Measurements from ENCODE around the gene ZNF444.

ZNF444 gene

DNA sequence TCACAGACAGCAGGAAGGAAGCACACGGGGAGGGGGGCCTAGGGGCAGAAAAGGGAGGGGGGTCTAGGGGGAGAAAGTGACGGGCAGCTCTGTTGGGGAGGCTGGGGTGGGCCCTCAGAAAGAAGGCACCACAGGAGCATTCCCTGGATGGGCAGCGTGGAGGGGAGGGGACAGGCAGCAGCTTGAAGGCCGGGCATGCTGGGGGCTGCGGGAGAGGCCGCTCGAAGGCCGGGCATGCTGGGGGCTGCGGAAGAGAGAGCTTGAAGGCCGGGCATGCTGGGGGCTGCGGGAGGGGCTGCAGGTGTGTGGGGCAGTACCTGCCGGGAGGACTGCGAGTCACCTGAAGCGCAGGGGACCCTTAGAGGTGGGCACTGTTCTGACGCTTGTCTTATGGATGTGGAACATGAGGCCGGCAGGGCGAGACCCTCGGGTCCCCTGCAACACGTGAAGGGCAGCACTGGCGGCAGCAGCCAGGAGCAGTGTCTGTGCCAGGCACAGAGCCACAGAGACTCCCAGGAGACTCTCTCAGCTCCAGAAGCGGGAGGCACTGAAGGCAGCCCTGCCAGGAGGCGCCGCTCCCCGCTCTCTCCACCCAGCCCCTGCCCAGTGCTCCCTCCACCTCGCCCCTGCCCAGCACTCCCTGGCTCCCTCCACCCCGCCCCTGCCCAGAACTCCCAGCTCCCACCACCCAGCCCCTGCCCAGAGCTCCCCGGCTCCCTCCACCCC, 33.3 kb upstream of the ZNF444 start:
- DNase-seq = no peak

DNA sequence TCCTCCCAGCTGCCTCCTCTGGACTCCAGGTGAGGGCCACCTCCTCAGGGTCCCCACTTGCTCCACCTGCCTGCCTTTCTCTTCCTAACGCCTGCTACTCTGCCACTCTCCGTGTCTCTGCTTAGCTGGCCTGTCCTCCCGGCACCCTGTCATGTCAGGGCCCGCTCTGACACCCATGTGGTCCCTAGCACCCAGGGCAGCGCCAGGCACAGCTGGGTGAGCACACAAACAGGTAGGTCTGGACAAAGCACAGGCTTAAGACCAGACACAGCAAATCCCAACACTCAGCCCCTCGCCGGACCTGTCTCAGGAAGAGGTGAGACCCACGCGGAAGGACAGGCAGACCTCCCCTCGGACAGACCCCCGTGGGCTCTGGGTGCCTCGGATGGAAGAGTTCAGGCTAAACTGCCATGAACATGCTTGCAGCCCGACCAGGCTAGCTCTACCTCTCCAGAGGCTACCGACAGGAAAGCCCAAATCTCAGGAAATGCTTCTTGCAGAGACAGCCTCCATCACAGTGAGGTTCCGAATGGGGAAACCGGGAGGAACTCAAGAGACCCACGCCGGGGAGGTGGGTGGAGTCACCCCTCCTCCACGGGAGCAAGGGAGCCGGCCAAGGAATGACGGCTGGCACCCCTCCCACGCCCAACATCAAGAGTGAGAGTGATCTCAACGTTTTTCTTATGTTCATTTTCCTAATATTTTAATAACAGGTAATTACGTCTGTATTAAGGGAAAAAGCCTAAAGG, 32.5 kb upstream of the ZNF444 start:
- DNase-seq = no peak

DNA sequence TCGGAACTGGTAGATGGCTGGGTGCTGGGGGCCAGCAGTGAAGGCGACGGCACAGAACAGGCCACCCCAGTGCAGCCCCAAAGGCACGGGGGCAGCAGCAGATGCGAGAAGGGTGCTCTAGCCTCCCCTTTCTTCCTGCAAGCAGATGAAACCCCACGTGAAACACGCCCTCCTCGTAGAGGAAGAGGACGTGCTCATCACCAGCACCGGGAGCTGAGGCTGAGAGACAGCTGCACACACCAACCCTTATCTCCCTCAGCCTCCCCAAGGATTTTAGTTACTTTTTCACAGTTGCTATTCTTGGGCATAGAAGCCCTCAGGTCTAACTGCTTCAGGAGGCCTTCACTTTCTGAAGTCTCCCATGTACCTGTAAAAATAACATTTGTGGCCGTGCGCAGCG, 31.9 kb upstream of the ZNF444 start:
- DNase-seq = no peak

DNA sequence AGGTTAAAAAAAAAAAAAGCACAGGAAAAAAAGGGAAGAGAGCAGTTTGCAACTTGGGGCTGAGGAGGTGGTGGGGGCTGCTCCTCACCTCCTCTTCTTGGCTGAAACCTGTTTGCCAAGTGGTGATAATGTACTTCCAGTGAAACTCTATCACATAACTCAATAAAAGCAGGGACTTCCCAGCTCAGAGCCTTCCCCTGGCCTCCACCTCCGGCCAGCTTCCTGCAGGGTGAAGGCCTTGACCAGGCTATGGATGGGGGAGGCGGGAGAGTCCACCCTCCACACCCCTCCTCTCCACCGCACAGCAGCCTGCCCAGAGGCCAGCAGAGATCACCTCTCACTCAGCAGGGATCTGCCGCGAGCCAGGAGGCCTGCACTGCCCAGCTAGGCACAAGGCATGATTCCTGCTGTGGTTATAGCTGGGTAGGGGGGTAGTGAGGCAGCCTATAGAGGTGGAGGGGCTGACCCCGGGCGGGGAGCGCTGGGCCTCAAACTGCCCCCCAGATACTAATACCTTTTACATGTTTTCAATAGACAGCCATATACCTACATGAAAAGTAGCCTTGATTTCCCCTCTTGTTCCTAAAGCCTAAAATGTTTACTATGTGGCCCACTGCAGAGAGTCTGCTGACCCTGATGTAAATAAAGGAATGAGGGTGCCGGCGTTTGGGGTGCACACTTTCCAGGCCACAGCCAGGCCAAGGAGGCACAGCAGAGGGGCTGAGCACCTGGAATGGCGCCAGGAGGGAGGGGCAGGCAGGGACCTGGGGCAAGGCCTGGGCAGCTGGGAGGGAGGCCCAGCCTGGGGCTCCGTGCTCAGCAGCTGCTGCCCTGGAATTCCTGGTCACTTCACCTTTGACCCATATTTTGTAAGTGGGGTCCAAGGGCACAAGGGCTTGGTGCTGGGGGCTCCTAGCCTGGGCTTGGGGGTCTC, 30.3 kb upstream of the ZNF444 start:
- DNase-seq = no peak

DNA sequence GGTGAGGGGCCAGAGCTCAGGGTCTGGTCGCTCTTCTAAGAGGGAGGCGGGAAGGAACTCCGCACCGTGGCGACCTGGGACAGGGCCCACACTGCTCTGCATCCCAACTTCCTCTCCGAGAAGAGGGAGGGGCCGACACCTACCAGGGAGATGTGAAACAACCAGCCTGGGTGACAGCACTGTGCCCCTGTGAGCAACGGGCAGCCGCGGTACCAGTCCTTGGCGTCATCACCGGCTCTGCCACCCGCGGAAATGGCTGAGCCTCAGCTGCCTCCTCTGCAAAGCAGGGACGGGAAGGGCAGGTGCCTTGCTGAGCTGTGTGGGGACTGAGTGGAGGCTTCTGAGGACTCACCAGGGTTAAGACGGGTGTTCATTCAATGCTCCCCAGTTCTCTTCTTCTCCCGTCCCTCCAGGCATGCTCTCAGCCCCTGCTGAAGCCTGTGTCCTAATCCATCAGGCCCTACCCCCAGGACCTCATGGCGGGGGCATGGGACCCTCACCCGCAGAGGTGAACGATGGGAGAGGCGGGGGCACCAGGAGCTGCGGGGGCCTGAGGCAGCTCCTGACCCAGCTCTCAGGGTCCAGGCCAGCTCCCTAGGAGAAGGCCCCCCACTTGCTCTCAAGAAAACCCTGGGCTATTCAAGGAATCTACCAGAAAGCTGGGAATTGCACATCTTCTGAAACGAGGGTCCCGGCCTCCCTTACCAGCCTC, 29.3 kb upstream of the ZNF444 start:
- DNase-seq = peak; percentile 58

DNA sequence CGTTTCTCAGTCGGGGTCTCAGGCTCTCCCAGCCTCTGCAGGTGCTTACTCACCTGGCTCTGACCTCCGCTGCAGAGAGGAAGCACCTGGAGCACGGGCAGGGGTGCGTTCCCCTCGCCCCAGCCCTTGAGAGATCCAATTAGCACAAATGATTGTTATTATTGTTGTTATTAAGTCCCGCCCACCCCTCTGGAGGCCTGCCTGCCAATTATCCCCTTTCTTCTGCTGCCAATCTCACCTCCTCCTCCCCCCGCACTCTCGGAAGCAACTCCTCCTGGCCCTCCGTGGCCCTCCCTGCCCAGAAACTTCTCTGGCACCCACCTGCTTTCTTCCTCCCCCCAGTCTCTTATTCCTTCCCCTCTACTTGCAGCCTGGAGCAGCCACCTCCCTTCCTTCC, 28.8 kb upstream of the ZNF444 start:
- DNase-seq = no peak

DNA sequence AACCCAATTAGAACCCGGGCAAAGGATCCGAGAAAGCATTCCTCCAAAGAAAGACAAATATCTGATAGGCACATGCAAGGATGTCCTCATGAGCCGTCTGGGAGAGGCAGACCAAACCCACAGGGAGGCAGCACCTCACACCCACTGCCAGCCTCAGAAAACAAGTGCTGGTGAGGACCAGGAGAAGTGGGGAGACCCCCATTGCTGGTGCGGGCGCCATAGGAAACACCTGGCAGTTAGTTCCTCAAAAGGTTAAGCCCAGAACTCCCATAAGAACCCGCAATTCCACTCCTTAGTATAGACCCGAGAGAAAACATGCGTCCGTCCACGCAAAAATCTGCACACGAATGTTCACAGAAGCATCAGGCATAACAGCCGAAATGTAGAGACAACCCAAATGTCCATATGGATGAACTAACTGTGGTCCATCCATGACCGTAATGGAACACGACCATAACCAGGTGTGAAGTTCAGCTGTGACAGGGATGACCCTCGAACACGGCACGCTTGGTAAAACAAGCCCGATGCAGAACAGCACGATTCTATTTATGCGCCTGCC, 27.9 kb upstream of the ZNF444 start:
- no peak for DNase-seq

DNA sequence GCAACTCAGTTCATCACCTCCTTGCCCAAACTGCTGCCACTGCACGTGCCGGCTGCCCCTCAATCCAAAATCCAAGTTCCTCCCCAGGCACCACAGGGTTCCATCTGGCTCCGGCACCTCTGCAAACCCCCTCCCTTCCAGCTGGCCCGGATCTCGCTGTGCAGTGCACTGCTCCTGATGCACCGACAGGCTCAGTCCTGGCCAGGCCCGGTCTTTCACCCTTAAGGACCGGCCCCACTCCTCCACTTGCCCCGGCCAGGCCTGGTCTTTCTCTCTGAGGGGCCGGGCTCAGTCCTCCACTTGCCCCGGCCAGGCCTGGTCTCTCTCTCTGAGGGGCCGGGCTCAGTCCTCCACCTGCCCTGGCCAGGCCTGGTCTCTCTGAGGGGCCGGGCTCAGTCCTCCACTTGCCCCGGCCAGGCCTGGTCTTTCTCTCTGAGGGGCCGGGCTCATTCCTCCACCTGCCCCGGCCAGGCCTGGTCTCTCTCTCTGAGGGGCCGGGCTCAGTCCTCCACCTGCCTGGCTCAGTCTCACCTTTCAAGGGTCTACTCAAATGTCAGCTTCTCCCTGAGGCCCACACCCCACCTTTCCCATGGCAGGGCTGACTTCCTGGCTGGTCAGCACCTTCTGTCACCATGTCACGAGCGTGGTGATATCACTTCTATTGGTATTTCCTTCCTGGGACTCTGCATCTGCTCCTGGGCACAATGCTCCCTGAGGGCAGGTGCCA, 26.9 kb upstream of the ZNF444 start:
- no peak for DNase-seq

DNA sequence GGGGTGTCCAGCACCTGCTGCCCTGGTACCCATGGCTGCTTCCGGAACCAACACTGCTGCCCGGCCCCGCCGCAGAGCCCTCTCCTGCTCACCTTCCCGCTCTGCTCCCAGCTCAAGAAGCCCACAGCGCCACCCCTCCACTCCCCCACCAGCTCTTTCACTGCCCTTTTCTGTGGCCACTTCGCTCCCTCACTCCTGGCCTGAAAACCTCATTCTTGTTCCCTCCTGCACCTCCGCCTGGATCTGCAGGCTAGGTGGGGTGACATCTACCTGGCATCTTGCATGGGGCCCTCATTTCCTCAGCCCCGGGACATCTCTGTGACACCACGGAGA, 26.3 kb upstream of the ZNF444 start:
- no peak for DNase-seq

DNA sequence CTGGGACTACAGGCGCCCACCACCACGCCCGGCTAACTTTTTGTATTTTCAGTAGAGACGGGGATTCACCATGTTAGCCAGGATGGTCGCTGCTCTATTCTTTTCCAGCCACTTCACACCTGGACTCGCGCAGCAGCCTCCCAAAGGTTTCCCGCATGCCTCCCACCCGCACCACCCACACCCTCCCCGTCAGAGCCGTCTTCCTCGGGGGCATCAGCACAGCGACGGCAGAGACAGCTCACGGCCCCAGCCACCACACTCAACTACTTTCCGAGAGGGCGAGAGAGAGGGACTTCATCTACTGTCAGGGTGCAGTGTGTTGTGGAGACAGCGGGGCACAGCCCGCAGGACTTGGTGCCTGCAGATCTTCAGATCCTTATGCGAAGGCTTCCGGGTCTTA, 25.6 kb upstream of the ZNF444 start:
- DNase-seq = no peak

DNA sequence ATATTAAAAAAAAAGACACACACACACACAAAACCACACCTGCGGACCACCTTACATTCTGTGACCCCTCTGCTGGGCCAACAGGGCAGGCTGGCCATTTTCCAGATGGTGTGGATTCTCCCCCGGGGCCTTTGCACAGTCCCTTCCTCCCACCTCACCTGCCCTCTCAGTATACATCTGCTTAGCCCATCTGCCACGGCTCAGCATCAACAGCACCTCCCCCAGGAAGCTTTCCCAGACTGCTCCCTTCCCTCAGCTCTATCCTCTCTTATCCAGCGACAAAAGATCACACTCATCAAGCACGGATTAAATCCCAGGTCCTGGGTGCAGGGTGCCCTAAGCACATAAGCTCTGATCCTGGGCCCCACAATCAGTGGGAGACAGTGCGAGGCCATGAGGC, 24.5 kb upstream of the ZNF444 start:
- no peak for DNase-seq

DNA sequence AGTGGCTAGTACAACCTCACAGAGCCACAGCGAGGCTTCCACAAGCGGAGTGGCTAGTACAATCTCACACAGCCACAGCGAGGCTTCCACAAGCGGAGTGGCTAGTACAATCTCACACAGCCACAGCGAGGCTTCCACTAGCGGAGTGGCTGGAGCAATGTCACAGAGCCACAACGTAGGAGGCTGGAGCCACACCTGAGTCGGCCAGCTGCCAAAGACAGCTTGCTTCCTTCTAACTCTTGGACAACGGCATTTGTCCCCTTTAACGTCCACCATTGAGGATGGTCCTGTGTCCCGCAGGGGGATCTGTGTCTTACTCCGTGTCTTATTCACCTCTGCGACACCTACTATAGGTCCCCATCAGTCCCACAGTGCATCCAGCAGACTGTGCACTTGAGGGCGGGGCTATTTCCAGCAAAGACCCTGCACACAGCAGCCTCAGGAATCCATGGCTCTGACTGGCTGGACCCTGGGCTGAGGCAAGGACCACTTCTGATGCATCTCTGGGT, 23.7 kb upstream of the ZNF444 start:
- no peak for DNase-seq

DNA sequence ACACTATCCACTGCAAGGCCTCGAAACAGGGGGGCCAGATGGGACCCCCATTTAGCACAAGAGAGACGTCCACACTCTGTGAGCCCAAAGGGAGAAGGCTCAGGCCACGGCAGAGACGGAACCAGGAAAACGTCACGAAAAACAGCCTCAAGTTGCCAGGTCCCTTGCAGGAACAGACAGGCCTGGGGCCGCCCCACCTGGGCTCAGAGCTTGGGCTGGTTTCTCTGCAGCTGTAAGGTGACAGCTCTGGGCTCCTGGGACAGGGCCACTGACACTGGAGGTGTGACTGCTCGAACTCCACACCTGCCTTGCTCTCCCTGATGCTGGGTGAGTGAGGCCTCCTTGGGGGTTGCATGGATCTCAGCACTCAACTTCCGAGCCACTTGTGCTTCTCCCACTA, 23.2 kb upstream of the ZNF444 start:
- no peak for DNase-seq

DNA sequence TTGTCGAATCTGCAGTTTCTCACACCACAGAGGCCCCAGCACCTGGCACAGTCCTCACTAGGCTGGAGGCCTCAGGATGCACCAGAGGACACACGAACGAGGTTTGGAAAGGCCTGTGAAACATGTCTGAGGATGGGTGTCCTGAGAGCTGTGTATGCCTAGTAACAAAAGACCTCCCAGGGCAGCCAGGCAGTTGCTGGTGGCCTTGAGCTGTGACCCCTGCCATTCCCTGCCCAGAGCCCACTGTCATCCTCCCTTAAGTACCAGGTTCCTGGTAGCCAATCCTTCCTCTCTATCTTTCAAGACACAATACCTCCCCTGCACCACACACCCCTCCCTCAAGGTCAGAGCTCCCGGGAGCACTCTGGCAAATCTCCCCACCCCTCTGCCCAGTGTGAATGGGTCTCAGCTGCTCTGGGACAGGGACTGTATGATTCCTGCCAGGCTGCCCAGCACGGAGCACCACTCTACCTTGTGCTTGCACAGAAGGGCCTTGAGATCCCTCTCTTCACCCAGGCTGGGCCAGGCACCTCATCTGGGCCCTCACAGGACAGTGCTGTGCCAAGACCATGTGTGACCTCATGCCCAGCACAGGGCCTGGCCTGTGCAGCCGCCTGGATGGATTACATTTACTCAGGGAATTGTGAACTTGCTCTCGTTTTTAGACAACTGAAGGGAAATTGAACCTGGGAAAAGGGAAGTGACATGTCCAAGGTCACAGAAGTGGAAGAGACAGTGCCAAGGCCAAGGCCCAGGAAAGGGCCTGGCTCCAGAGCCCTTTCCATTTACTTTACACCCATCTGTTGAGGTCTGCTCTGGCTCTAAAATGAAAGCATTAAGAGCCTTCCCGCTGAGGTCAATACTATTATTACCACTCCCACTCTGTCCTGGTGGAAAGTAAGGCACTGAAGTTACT, 22.2 kb upstream of the ZNF444 start:
- no peak for DNase-seq

DNA sequence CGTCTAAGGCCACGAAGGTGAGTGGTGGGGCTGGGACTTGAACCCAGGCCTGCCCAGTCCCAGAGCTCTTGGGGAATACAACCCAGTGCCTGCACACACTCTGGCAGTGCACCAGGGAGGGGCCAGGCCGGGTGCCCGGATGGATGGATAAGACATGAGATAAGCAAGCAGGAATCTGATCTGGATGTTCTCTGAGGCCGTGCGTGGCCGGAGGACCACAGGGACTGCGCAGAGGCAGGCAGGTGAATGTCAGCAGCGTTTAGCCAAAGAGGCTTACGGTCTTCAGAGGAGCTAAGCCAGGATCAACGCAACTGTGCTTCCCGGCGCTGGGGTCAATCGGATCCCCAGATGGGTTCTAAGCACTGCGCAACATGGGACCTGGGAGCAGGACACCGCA, 21.5 kb upstream of the ZNF444 start:
- DNase-seq = no peak

DNA sequence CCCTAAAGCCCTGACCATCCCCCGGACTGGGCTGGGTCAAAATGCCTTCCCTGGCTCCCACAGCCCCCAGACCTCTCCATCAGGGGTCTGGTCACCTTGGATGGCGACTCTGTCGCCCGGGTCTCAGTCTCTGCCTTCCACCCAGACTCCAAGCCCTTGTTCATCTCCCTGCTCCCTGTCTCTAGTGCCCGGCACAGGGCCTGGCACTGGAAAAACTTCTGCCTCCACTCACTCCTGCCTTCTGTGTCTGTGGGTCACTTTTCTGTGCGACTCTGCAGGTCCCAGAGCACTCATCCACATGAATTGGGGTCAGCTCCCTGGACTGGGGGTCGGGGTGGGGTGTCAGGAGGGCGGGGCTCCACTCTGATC, 21.1 kb upstream of the ZNF444 start:
- no peak for DNase-seq

DNA sequence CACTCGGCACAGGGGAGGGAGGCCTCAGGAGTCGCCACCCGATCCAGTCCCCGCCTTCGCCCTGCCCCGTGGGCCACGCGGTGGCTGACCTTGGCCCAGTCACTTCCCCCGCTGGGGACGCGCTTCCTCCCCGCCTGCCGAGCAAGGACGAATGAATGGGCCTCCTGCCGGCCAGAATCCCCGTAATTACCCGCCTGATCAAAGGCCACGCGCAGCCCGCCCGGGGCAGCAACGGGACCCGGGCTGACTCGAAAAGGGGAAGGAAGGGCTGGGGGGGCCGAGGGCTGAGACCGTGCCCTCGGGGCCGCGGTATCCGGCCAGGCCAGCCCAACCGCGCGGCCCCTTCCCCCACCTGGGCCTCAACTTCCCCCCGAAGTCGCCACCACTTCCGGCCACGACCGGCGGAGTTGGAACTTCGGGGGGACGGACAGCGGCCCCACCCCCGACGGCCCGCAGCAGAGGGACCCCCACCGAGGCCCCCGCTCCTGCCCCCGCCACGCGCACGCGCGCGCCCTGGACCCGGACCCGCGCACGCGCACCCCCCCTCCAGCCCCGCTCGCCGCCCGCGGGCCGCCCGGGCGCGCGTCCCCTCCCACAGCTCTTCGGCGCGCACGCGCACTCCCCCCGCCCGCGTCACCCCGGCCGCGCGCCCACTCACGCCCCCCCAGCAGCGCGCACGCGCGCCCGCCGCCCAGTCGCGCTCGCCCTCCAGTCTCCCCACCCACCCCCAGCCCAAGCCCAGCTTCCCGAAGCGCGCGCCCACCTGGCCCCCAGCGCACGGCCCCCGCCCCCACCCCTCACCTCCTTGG, 20.5 kb upstream of the ZNF444 start:
- peak; percentile 84 for DNase-seq

DNA sequence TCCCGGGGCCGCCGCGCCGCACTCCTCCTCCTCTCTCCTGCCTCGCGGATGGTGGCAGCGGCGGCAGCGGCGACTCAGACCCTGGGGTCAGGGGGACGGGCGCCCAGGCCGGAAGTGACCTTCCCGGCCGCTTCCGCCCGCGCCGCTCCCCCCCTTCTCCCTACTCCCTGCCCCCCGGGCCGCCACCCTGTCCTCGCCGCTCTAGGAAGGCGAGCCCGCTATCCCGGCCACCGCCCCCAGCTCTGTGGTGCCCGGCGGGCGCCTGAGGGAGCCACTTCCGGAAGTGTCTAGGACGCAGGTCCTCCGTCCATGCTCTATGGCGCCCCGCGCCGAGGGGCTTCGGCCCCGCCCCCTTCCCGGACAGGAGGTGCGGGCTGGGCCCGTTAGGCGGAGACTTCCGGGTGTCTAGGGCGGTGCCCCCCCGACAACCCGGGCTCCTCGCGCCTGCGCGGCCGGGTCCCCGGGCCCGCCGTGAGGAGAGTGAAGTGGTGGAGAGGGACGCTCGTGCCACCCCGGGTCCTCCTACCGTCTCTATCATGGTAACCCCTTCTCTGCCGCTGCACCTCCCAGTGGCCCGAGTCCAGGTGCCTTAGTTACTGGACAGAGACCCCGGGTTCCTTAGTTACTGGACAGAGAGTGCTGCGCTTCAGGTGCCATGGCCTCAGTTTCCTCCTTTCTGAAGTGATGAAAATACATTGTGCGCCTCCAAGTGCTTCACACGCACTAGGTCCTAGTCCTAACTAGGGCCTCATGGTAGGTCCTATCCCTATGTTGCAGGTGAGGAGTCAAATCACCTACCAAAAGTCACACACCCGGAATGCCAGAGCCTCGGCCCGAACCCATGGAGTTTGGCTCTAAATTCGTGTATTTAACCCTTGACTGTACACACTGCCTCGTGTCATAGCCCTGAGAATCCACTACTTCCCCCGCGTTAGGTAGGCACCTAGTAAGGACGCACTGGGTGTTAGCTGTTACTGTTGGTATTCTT, 19.6 kb upstream of the ZNF444 start, which contains the start of gene ZNF787:
Gene ZNF787, minus strand, starts transcription at position 116 of the 988 bp plus-strand sequence. CDS start 18,078 bp downstream, outside the sequence.
- DNase-seq = peak; percentile 97

All from activated CD4-positive, alpha-beta T cell treated with anti-CD3 and anti-CD28 coated beads, Interleukin-2, amount 50 U/mL, for 16 hours (primary cell).